Small intestine (tissue), 7 donors: ENCODE results near the gene FBXW8. TPM values are rescaled to one million over a fixed set of nuclear protein-coding genes. Genes with fewer than 3 reads are reported as not detected.

ENCODE experiments used
- DNase-seq, 2 donors: peaks; one replicate each; pipeline versions ENCODE4 v3.0.0 to v3.0.0-alpha.2; 2013
- FAIRE-seq: peaks from 2 replicates; lab custom pipeline; 2012; peaks lifted over from hg19 to GRCh38; lab: Jason Lieb, UNC
- H3K27ac ChIP-seq, 3 donors: one replicate each; pipeline ENCODE4 v1.5.1; 2013; ENCODE audit warnings: low read length in 2 of 3, mild to moderate bottlenecking in 2 of 3, control low read depth in 1 of 3, inconsistent platforms in 1 of 3, low read depth in 1 of 3, moderate library complexity in 1 of 3
- H3K27me3 ChIP-seq, 3 donors: one replicate each; pipeline ENCODE4 v1.6.1; 2013; ENCODE audit warnings: low read length in 3 of 3, inconsistent platforms in 1 of 3; ENCODE audit not compliant: control insufficient read depth in 3 of 3, insufficient read depth in 3 of 3
- H3K36me3 ChIP-seq, 3 donors: one replicate each; pipeline ENCODE4 v1.6.1; 2013; ENCODE audit warnings: low read length in 3 of 3, inconsistent platforms in 1 of 3, low read depth in 1 of 3, mild to moderate bottlenecking in 1 of 3, moderate library complexity in 1 of 3; ENCODE audit not compliant: control insufficient read depth in 3 of 3, insufficient read depth in 2 of 3
- H3K4me1 ChIP-seq, 3 donors: one replicate each; pipeline ENCODE4 v1.6.1; 2013; ENCODE audit warnings: low read length in 2 of 3, inconsistent platforms in 1 of 3, low read depth in 1 of 3, mild to moderate bottlenecking in 1 of 3, moderate library complexity in 1 of 3; ENCODE audit not compliant: control insufficient read depth in 3 of 3, insufficient read depth in 2 of 3
- H3K4me3 ChIP-seq, 3 donors: one replicate each; pipeline ENCODE4 v1.5.1; 2013; ENCODE audit warnings: low read length in 3 of 3, control low read depth in 1 of 3, inconsistent platforms in 1 of 3, low read depth in 1 of 3, mild to moderate bottlenecking in 1 of 3, moderate library complexity in 1 of 3
- H3K9me3 ChIP-seq, 2 donors: one replicate each; pipeline ENCODE4 v1.6.1; 2013; ENCODE audit warnings: low read depth in 1 of 2, low read length in 1 of 2; ENCODE audit not compliant: control insufficient read depth in 2 of 2, insufficient read depth in 1 of 2
- WGBS, 3 donors: extraction: QIAGEN DNeasy Blood & Tissue Kit; methylation state at CpG; one replicate each; pipeline ENCODE4 v1.1.7; 2013; 5-methylcytosine and 5-hydroxymethylcytosine counted together
- polyA plus RNA-seq, 4 donors: library from polyadenylated mRNA; stranded (reverse) in 3 of 4; unstranded in 1 of 4; fragments of 200-250 nt in 3 of 4; fragments of 120-200 nt in 1 of 4; gene quantifications; one replicate each; pipeline versions ENCODE4 v1.2.1 to v1.2.3, GENCODE V29; 2013
- donor health status: healthy with polysubstance abuse.
- donor health status: control.
- donor health status: control.
- donor health status: Bipolar disorder and iron deficiency.
- donor health status: healthy.

FBXW8 gene
- polyA plus RNA-seq, 4 donors, result 1.1 to 13.1 (median 3.5) TPM

DNA sequence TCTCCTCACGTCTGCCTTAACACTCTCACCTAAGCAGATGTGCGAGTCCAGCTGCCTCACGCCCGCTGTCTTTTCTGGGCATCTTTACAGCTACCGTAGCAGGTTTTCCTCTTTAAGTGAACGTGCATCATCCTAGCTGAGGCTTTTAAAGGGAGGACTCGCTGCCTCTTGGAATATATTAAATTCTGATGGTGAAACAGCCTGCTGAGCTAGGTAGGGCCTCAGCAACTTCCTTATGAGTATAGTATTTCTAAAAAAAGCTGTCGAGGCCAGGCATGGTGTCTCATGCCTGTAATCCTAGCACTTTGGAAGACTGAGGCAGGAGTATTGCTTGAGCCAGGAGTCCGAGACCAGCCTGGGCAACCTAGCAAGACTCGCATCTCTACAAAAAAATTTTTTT is 156.3 kb downstream of the FBXW8 start:
- Histone ChIP-seq H3K36me3 (no peaks in the 10 kb centered on the region), H3K27me3 (no peaks in the 10 kb centered on the region), H3K27ac (no peak overlapping the region), H3K4me1 (no peaks in the 10 kb centered on the region), H3K4me3 (no peak overlapping the region), H3K9me3 (no peaks in the 10 kb centered on the region)
- FAIRE-seq, result no peak
- WGBS, 3 donors, result 84 to 85% (median 85%) methylated on average over 10 of the region's 10 CpGs
- no peak for DNase-seq

- no peak for DNase-seq
- Histone ChIP-seq H3K9me3 (no peaks in the 10 kb centered on the region), H3K27me3 (no peaks in the 10 kb centered on the region), H3K36me3 (no peaks in the 10 kb centered on the region), H3K4me1 (no peaks in the 10 kb centered on the region), H3K27ac (no peak overlapping the region), H3K4me3 (no peak overlapping the region)
- no peak for FAIRE-seq
- WGBS, 3 donors, result 75 to 86% (median 76%) methylated on average over 3 of the region's 3 CpGs
Observed at GRCh38 chr12:117067638-117068037, 156.9 kb downstream of the FBXW8 start.

- no peaks in the 10 kb centered on the region for H3K9me3 ChIP-seq
- DNase-seq (no peak), FAIRE-seq (no peak)
- no peaks in the 10 kb centered on the region for H3K4me1 ChIP-seq
- H3K36me3 ChIP-seq, result no peaks in the 10 kb centered on the region
- H3K27me3 ChIP-seq, result no peaks in the 10 kb centered on the region
- no peak overlapping the region for H3K27ac ChIP-seq
- WGBS, 3 donors, result 84 to 92% (median 89%) methylated on average over 8 of the region's 8 CpGs
- no peak overlapping the region for H3K4me3 ChIP-seq
Observed at GRCh38 chr12:117068492-117068891, 157.7 kb downstream of the FBXW8 start.

GRCh38 chr12:117069101-117069797 is 158.5 kb downstream of the FBXW8 start:
- FAIRE-seq (no peak), DNase-seq (no peak)
- 70 to 85% (median 80%) methylated on average over 17 of the region's 17 CpGs for WGBS, 3 donors
- Histone ChIP-seq H3K4me1 (no peaks in the 10 kb centered on the region), H3K27ac (no peak overlapping the region), H3K9me3 (no peaks in the 10 kb centered on the region), H3K4me3 (no peak overlapping the region), H3K36me3 (no peaks in the 10 kb centered on the region), H3K27me3 (no peaks in the 10 kb centered on the region)

DNA sequence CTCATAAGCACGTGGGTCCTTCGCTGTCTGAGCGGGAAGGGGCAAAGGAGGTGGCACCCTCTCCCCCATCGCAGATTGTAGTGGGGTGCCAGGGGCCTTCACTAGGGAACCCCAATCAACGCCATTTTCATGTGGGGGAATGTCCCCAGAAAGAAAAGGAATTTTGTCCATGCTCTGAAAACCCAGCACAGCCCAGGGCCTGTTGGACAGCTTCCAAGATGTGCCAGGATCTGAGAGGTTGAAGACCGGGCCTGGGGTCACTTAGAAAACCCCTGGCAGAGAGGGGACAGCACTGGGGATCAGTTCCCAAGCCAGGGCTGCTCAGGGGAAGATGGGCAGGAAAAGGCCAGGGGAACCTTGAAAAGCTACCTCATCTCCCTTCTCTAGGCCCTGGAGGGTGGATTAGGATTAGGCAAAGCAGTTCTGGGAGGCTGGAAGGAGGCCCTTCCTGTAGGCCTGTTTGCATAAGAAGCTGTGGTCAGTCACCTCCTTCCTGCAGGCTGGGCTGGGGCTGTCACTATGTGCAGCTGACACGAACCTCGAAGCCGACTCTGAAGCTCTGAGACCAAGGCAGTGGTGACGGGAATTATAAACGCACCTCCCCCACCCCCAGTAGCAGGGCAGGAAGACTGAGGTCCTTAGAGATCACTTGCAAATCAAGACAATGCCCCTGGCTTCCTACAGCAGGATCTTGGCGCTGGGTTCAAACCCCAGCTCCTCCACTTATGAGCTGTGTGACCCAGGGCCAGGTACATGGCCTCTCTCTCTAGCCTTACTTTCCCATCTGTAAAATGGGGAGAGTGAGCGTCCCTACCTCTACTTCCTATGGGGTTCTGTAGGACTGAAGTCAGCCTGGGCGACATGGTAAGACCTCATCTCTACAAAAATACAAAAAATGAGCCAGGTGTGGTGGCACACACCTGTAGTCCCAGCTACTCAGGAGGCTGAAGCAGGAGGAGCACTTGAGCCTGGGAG is 159.5 kb downstream of the FBXW8 start:
- H3K4me1 ChIP-seq, result no peaks in the 10 kb centered on the region
- no peak overlapping the region for H3K4me3 ChIP-seq
- no peaks in the 10 kb centered on the region for H3K27me3 ChIP-seq
- no peaks in the 10 kb centered on the region for H3K9me3 ChIP-seq
- FAIRE-seq, result no peak
- no peaks in the 10 kb centered on the region for H3K36me3 ChIP-seq
- H3K27ac ChIP-seq, result no peak overlapping the region
- DNase-seq, result no peak
- WGBS, 3 donors, result 78 to 89% (median 80%) methylated on average over 14 of the region's 14 CpGs

DNA sequence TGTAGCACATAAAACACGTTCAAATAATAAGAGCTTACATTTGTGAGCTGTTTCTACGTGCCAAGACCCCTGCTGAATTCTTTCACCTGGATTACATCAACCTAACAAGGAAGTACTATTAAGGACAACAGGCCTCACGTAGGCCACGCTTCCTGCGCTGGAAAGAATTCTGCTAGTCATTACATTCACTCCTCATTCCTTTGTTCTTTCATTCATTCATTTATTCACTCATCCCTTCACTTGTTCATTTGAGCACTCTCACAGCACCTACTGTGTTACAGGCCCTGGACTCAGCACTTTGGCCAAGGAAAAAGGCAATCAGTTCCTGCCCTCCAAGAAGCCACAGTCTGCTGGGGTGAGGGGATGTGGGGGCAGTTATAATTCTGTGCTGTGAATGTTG is 160.3 kb downstream of the FBXW8 start:
- H3K36me3 ChIP-seq, result no peaks in the 10 kb centered on the region
- no peaks in the 10 kb centered on the region for H3K9me3 ChIP-seq
- DNase-seq (no peak), FAIRE-seq (no peak)
- H3K4me3 ChIP-seq, result no peak overlapping the region
- no peaks in the 10 kb centered on the region for H3K27me3 ChIP-seq
- H3K4me1 ChIP-seq, result no peaks in the 10 kb centered on the region
- WGBS, 3 donors, result 85 to 87% (median 86%) methylated on average over 5 of the region's 5 CpGs
- no peak overlapping the region for H3K27ac ChIP-seq

DNA sequence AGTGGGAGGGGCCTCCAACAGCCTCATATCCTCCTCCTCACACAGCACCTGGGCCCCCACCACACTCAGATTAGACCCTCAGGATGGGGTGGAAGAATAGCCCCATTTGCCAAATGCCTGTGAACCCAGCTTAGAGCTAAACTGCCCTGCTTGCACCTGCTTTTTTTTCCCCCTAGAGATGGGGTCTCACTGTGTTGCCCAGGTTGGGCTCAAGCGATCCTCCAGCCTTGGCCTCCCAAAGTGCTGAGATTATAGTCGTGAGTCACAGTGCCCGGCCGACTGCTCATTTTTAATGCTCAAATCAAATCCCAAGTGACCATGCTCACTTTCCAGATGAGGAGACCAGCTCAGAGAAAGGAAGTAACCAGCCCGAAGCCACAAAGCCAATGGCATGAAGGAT is 161.4 kb downstream of the FBXW8 start:
- no peaks in the 10 kb centered on the region for H3K4me1 ChIP-seq
- H3K27ac ChIP-seq, result no peak overlapping the region
- H3K27me3 ChIP-seq, result no peaks in the 10 kb centered on the region
- H3K9me3 ChIP-seq, result no peaks in the 10 kb centered on the region
- no peak for FAIRE-seq
- H3K4me3 ChIP-seq, result no peak overlapping the region
- H3K36me3 ChIP-seq, result no peaks in the 10 kb centered on the region
- 89 to 98% (median 94%) methylated on average over 5 of the region's 5 CpGs for WGBS, 3 donors
- no peak for DNase-seq

- no peak for FAIRE-seq
- Histone ChIP-seq H3K36me3 (no peaks in the 10 kb centered on the region), H3K27me3 (no peaks in the 10 kb centered on the region), H3K4me3 (no peak overlapping the region), H3K9me3 (no peaks in the 10 kb centered on the region), H3K27ac (no peak overlapping the region), H3K4me1 (no peaks in the 10 kb centered on the region)
- no peak for DNase-seq
- WGBS, 3 donors, result 84 to 87% (median 87%) methylated on average over 10 of the region's 10 CpGs
Observed at GRCh38 chr12:117072736-117073490, 162.2 kb downstream of the FBXW8 start.
